SKM-1 (cell line): ENCODE results near the gene ZDHHC5.
A peak's percentile ranks its signal among the peaks of the same experiment; 100 is the strongest.

Experiments used
- DNase-seq: peaks from one replicate; lab custom pipeline; 2025; ENCODE audit not compliant: unreplicated experiment; lab: John Stamatoyannopoulos, UW

ZDHHC5 gene, protein sequence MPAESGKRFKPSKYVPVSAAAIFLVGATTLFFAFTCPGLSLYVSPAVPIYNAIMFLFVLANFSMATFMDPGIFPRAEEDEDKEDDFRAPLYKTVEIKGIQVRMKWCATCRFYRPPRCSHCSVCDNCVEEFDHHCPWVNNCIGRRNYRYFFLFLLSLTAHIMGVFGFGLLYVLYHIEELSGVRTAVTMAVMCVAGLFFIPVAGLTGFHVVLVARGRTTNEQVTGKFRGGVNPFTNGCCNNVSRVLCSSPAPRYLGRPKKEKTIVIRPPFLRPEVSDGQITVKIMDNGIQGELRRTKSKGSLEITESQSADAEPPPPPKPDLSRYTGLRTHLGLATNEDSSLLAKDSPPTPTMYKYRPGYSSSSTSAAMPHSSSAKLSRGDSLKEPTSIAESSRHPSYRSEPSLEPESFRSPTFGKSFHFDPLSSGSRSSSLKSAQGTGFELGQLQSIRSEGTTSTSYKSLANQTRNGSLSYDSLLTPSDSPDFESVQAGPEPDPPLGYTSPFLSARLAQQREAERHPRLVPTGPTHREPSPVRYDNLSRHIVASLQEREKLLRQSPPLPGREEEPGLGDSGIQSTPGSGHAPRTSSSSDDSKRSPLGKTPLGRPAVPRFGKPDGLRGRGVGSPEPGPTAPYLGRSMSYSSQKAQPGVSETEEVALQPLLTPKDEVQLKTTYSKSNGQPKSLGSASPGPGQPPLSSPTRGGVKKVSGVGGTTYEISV

DNA sequence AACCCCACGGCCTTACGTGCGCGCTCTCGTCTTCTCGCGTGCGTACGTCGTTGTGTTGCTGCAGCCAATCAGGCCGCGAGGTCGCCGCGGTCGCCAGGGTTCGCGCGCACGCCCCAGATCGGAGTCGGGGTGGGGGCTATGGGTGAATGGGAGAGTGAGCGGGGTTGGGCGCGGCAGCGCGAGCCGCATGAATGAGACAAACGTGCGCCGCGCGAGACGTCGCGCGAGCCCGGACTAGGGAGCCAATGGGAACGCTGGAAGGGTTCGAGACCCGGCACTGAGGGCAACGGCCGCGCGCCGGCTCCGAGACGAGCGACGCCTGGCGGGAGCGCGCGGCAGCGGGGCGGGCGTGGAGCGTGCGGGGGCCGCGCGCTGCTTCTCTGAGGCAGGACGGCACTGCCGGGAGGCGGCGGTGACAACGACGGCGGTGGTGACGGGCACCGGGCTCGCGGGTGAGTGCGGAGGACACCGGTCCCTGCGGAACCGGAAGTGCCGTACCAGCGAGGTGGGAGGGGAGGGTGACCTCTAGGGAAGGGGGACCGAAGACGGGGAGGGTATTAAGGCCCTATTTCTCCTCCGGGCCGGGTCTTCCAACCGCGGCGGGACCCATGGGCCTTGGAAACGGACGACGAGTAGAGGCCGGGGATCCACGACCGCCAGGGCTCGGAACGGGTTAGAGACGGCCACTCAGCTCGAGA is at the start of gene ZDHHC5:
Gene ZDHHC5, plus strand, starts transcription at position 379 of the 698 bp plus-strand sequence. CDS start 4,977 bp downstream, outside the sequence.
- peak; percentile 97 for DNase-seq

DNA sequence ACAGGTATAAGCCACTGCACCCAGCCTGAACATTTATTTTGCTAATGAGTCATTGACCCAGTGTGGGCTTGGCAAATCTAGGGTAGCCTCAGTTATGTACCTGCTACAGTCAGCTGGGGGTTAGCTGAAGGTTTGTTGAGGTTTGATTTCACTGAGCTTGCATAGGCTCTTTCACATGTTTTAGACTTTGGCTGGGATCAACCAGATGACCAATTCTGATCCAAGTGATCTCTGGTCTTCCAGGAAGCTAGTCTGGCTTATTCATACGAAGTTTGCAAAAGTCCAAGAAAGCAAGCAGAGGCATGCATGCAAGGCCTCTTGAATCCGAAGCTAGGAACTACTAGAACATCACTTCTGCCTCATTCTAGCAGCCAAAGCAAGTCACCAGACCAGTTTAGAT is 49.5 kb upstream of the ZDHHC5 start:
- no peak for DNase-seq

DNA sequence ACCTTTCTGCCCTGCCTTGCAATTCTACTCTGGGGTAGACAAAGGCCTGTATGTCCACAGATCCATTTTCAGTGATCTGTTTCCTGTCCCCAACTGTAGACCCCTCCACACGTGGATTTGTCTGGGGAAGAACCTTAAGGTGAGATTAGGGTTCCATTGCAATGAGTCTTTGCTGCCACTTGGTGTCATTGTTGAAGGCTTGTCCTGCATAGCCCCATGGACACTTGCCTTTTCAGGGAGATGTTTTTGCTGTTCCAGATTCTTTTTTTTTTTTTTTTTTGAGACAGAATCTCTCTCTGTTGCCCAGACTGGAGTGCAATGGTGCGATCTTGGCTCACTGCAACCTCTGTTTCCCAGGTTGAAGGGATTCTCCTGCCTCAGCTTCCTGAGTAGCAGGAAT is 48.6 kb upstream of the ZDHHC5 start:
- no peak for DNase-seq

DNA sequence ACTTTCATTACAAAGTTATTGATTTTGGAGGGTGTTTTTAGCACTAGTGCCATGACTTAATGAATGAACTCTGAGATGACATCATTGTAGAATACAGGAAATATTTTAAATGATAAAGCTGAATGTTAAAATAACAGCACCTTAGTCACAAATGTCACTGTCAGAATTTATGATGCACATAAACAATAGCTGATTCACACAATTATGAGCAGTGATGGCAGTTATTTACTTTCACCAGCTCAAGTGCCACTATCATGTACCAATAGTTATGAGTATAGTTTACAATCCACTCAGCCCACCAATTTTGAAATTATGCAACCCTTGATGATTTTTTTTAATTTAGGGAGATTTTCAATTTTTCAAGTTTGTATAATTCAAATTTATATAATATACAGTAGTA is 47.4 kb upstream of the ZDHHC5 start:
- no peak for DNase-seq

DNA sequence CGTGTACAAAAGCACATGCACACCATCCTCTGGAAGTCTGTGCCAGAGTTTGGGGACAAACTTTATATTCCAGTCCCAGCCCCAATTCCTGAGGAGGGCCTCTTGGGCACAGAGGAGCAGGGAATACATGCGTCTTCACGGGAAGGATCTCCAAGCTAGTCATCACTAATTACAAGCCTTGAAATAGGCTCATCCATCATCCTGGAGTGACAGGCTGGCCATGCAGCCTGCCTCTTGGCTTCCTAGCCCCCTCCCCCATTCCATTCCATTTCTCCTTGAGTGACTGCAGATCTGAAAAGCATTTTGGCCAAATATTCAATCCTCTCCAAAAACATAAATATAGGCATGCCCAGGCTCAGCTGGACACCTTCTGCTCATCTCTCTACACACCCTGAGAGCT is 45.7 kb upstream of the ZDHHC5 start:
- no peak for DNase-seq

DNA sequence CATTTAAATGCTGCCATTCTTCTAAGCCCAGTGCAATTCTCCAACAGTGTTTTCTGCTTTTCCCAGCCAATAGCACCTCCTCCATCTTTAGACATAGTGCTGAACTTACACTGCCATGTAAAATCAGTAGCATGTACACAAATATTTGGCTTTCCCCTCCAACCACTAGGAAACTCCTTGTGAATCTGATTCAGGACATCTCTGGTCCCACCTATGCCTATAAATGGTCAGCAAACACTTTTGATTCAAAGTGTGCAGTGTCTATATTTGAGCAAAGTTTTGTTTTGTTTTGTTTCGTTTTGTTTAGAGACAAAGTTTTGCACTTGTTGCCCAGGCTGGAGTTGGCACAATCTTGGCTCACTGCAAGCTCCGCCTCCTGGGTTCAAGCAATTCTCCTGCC is 43.0 kb upstream of the ZDHHC5 start:
- DNase-seq, result no peak

DNA sequence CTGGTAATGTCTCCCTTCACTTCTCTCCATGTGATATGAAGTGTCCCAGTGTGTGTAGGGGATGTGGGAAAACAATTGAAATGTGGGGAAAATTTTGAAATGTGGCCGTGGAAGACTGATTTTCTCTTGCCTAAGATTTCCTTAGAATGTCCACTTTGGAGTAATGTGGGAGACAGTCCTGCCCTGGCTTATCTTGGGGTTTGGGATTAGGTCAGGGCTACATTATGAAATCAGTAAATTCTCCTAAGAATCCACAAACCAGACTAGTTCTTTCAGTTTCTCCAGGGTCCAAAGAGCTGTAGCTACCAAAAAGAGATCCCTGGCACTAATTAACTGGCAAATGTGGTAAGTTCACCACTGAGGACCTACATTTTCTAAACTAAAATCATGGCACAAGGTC is 41.0 kb upstream of the ZDHHC5 start:
- no peak for DNase-seq

DNA sequence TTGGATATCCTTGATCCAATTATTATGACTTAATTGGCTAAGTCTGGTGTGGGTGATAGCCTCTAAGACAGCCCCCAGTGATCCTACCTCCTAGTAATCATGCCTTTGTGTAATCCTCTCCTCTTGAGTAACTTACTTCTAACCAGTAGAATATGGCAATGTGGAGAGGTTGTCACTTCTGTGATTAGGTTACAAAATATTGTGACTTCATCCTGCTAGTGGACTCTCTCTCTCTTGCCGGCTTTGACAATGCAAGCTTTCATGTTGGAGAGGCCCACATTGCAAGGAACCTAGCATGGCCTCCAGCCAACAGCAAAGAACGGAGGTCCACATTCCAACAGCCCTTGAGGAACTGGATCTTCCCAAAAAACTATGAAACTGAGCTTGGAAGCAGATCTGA is 37.7 kb upstream of the ZDHHC5 start:
- no peak for DNase-seq

DNA sequence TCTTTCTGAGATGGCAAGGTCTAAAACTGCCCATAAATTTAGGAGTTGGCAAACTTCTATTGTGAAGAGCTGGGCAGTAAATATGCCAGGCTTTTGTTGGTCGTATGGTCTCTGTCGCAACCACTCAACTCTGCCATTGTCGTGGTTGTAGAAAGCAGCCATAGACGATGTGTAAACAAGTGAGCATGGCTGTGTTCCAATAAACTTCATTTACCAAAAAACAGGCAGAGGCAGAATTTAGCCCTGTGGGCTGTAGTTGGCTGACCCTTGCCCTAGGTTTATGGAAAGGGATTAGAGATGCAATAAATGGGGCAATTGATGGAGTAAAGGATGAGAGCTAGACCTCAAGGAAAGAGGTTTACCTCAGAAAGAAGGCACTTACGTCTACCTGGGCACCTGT is 35.8 kb upstream of the ZDHHC5 start:
- DNase-seq, result no peak

DNA sequence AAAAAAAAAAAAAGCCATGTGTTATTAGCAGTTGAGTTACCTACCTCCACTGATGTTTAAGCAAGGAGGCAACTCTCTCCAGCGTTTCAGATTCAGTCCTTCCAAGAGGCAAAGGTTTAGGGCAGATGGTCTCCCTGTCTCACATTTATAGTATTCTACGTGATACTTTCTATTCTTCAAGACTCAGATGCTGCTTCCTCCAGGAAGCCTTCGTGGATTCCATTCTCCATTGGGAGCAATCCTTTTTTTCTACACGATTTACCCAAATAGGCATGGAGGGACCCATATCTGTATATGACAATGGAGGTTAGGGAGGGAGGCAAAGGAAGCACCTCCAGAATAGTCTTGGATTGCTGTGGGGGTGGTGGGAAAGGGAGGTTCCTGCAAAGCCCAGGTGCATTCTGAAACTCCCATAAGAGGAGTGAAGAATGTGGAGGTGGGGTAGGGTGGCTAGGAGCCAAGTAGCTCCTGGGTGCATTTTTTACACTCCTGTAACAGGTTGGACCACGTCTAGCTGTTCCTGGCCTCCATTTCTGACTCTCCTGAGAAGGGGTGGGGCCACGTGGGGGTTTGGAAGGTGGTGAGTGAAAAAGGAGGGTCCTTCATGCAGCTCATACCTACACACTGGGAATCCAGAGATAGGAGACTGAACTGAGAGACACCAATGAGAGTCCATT is 34.4 kb upstream of the ZDHHC5 start:
- no peak for DNase-seq

DNA sequence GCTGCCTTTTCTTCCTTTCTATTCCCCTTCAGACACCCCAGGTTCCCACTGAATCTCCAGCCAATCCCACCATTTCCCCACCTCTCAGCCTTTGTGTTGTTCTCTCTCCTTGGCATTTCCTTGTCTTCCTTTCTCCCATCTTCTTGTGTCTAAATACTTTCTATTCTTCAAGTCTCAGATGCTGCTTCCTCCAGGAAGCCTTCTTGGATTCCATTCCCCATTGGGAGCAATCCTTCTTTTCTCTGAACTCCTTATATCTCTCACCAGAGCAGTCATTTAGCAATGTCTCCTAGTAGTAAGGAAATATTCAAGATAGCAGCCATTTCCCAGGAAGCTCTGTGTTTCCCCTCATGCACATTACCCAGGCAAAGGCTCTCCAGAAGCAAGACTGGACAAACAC is 33.6 kb upstream of the ZDHHC5 start:
- no peak for DNase-seq

DNA sequence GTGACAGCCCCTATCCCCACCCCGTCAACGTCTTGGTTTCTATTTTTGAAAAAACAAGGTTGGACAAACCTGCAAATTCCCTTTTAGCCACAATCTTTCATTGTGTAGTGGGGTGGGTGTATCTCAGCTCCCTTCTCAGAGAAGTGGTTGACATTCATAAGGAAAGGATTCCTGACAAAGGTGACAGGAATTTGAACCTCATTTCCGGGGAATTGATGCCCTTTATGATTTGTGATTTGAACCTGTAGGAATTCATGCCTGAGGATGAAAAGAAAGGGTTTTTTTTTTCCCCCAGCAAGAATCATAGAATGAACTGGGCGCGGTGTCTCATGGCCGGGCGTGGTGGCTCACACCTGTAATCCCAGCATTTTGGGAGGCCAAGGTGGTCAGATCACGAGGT is 32.7 kb upstream of the ZDHHC5 start:
- DNase-seq, result no peak

DNA sequence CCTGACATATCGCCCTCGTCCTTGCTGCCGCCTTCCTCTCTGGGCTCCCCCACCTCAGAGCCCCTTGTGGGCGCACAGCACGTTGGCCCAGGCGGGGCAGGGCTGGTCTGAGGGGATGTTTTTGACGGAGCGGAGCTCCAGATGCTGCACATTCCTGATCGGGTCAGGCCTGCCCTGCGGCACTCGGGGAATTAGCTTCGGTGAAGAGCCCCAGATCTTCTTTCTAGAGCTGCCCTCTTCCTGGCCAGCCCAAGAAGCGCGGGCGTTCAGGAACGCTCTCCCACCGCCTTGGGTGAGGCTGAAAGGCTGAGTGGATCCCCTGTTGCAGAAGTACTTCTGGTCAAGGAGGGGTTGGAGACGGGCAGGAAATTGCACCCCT is 30.3 kb upstream of the ZDHHC5 start:
- no peak for DNase-seq

DNA sequence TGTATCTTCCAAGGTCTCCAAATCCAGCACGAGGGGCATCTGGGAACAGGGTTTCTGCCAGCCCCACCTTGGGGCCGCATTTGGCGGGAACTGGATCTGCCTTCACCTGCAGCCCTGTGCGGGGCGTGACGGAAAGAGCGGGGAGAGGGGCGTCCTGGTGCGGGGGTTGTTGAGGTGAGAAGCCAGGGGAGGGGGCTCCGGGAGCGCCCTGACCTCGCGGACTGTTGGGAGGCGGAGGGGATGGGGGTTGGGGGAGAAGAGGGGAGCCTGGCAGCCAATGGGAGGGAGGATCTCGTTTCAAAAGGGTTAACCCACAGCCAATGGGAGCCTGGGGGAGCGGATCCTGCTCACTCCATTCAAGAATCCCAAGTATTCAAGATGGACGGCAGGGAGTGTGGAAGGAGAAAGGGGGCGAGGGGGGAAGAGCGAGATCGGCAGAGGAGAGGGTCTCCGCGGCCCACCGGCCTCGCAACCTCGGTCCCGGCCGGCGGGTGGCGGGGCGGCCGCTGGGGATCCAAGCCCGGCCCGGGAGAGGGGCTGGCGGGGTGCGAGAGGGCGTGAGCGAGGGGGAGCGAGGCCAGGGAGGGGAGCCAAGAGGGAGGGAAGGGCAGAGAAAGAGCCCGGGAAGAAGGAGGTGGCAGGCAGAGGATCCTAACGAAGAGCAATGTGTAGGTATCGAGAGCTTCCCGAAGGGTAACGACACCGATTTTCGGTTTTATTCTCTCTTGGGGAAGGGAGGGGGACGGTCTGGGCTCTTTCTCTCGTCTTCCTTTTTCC is 29.7 kb upstream of the ZDHHC5 start:
- DNase-seq, result no peak

DNA sequence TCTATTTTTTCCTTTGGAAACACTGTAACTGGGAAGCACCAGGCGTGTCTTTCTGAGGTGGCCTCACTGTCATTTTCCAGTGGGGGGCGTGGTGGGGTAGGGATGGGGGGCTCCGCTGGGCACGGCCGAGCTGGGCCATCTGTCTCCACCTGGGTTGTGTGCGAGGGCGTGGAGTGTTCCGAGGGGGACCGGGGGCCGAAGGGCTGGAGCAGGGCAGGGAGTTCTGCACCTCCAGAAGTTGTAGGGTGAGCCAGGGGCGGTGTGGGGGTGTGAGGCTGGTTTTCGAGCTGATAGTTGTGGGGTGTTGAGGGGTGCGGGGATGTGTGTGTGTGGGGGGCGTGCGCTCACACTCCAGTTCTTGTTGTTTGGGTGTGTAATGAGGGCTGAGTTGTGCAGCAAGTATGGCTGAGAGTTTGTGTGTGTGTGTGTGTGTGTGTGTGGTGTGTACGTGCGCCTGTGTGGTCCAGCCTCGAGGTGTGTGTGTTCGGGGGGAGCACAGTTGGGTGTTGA is 29.0 kb upstream of the ZDHHC5 start:
- no peak for DNase-seq

DNA sequence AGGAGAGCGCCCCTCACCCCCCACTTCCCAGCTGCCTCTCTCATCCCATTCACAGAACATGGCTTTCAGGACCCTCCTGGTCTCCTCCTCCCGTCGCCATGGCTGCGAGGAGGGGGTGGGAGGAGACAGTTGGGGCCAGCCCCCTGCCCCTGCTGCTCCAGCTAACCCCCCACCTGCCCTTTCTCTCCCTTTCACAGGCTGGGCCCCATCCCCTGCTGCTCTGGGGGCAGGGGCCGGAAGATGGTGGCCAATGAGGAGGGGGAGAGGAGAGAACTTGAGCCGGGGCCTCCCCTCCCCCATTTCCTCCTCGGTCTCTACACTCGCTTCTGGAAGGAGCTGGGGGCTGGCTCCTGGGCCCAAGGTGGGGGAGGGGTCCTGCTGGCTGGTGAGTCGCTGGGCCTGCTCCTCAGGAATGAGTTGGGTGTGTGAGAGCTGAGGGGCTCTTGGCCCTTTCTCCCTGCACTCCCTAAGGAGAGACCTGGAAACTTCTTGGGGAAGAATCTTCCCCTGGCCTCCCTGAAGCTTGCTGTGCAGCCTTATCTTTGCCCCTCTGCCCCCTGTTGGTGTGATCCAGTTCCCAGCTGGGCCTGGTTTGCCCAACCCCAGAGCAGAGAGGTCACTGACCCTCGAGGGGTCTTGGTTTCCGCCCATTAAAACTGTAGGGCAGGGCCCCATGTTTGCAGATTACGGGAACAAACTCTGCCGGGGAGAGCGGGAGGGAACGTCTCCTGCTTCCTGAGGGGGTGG is 28.4 kb upstream of the ZDHHC5 start:
- DNase-seq, result no peak

DNA sequence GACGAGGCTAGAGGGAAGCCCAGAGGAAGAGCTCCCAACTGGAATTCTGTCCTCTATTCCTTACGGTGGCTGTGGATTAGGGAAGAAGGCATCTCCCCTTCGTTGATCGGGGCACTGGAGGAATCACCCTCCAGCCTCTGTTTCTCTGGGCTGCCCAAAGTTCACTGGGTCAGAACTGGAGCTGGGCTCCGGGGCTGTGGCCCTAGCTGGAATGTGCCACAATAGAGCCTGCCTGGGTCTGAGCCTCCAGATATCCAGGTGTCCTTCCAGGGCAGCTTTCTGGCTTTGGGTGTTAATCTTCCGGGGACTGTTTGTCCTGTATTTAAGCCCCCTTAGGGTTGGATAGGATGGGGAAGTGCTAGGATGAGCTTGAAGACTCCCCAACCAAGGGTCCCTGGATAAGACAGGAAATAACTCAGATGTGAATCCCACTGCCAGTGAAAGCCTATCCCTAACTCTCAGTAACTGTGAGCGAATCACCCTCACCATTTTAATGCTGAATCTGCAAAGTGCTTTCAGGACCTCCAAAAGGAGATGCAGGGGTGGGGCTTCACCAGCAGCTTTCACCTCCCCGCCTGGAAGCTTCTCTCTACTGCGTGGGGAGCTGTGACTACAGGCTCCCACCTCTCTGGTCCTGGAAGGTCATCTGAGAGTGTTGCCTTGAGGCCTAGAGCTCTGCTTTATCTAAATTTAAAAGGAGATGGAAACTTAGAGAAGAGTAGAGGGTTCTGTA is 27.7 kb upstream of the ZDHHC5 start:
- DNase-seq, result no peak

DNA sequence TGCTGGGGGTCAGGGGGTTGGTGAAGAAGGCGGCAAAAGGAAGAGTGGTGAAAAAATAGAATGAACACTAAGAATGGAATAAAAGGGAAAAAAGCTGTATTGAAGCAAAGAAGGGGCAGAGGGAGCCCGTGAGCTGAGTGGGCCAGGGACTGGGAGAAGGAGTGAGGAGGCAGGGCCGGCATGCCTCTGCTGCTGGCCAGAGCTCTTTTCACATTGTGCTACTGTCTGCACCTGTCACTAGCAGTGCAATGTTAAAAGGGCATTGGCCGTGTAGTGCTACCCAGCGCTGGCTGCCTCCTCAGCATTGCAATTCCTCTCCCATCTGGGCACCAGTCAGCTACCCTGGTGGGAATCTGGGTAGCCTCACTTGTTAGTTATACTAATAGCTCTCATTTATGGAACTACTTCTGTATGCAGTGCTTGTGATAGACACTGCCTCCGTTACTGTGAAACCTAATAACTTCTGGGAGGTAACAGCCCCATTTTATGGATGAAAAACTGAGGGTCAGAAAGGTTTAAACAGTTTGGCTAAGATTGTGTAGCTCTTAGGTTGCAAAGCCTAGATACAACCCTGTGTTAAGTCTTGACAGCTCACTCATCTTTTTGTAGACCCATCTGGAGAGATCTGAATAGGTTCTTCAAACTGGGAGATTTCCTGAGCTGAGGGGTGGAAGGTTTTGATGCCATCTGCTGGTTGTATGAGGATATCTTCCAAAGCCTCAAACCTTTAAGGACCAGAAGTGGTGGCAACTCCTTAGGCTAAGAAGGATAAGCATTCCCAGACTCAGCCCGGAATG is 26.7 kb upstream of the ZDHHC5 start:
- DNase-seq, result peak; percentile 52
